Measurements from ENCODE around the gene ATP13A3. TPM values are rescaled to one million over a fixed set of nuclear protein-coding genes. Genes with fewer than 3 reads are reported as not detected.
A peak's percentile ranks its signal among the peaks of the same experiment; 100 is the strongest.

ATP13A3 gene
- total RNA-seq, 1 donor from 2014 or later = 79.2 TPM

DNA sequence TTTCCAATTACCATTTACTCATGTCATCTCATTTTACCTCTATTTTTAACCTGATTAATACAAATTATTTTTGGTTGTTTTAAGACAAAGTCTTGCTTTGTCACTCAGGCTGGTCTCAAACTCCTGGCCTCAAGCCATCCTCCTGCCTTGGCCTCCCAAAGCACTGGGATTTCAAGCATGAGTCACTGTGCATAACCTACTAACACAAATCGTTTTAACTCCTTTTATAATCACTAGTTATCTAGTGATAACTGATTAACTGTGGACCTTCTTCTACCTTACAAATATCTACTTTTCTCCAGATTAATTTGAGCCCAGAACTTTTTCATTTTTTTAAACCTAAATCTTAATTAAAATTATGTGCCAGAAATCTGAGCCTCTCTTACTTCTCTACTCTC is 4.6 kb downstream of the ATP13A3 start:
- Mint-ChIP-seq H3K4me3 (ENCODE audit: unreplicated experiment) (no peak overlapping the region), H3K27me3 (ENCODE audit: low read depth, unreplicated experiment) (no peaks in the 10 kb centered on the region), H3K4me1 (ENCODE audit: low read depth, unreplicated experiment) (peaks cover 28% of the 10 kb centered on the region), H3K27ac (ENCODE audit: unreplicated experiment) (no peak overlapping the region), H3K36me3 (ENCODE audit: low read depth, unreplicated experiment) (no peaks in the 10 kb centered on the region), H3K9me3 (ENCODE audit: unreplicated experiment) (no peaks in the 10 kb centered on the region)
- Histone ChIP-seq H3K27ac (ENCODE audit: low read depth, low read length) (peak overlapping the region; percentile 65), H4K20me1 (ENCODE audit: insufficient read depth, low read length) (peaks cover 62% of the 10 kb centered on the region), H3K79me2 (ENCODE audit: insufficient read depth, low read length) (peaks cover 91% of the 10 kb centered on the region), H3K9ac (ENCODE audit: low read length) (no peak overlapping the region), H3K27me3 (ENCODE audit: insufficient read depth, low read length) (no peaks in the 10 kb centered on the region), H3K4me2 (ENCODE audit: low read length) (peak overlapping the region; percentile 75), H3K4me1 (ENCODE audit: insufficient read depth, low read length) (peaks cover 19% of the 10 kb centered on the region), H3K9me3 (ENCODE audit: insufficient read depth, low read depth, low read length) (no peaks in the 10 kb centered on the region), H3K36me3 (ENCODE audit: insufficient read depth, low read length) (peaks cover 9% of the 10 kb centered on the region), H3K4me3 (ENCODE audit: insufficient read depth, low read depth, low read length) (no peak overlapping the region), H2AFZ (ENCODE audit: low read depth, low read length) (no peak overlapping the region)
- no peak for FAIRE-seq
- DNase-seq (ENCODE audit: low read depth) = no peak
- no peak for TF ChIP-seq CTCF (IDR thresholded peaks at IDR 0.05; ENCODE audit: insufficient read depth, low read depth, low read length)
- TF ChIP-seq EZH2 (IDR thresholded peaks at IDR 0.05; ENCODE audit: insufficient read depth, low read length) = no peak

GRCh38 chr3:194481525-194482195 is 5.1 kb downstream of the ATP13A3 start:
- Histone ChIP-seq H3K27ac (ENCODE audit: low read depth, low read length) (peak overlapping the region; percentile 65), H3K4me3 (ENCODE audit: insufficient read depth, low read depth, low read length) (peak overlapping the region; percentile 36), H3K4me2 (ENCODE audit: low read length) (peak overlapping the region; percentile 75), H2AFZ (ENCODE audit: low read depth, low read length) (no peak overlapping the region), H3K4me1 (ENCODE audit: insufficient read depth, low read length) (peaks cover 18% of the 10 kb centered on the region), H3K36me3 (ENCODE audit: insufficient read depth, low read length) (peaks cover 9% of the 10 kb centered on the region), H3K27me3 (ENCODE audit: insufficient read depth, low read length) (no peaks in the 10 kb centered on the region), H4K20me1 (ENCODE audit: insufficient read depth, low read length) (peaks cover 67% of the 10 kb centered on the region), H3K9me3 (ENCODE audit: insufficient read depth, low read depth, low read length) (no peaks in the 10 kb centered on the region), H3K9ac (ENCODE audit: low read length) (peak overlapping the region; percentile 42), H3K79me2 (ENCODE audit: insufficient read depth, low read length) (peaks cover 96% of the 10 kb centered on the region)
- no peak for FAIRE-seq
- Mint-ChIP-seq H3K27ac (ENCODE audit: unreplicated experiment) (peak overlapping the region; percentile 23), H3K36me3 (ENCODE audit: low read depth, unreplicated experiment) (no peaks in the 10 kb centered on the region), H3K27me3 (ENCODE audit: low read depth, unreplicated experiment) (no peaks in the 10 kb centered on the region), H3K9me3 (ENCODE audit: unreplicated experiment) (no peaks in the 10 kb centered on the region), H3K4me1 (ENCODE audit: low read depth, unreplicated experiment) (peaks cover 28% of the 10 kb centered on the region), H3K4me3 (ENCODE audit: unreplicated experiment) (no peak overlapping the region)
- DNase-seq (ENCODE audit: low read depth) = no peak
- TF ChIP-seq CTCF (IDR thresholded peaks at IDR 0.05; ENCODE audit: insufficient read depth, low read depth, low read length) = no peak
- no peak for TF ChIP-seq EZH2 (IDR thresholded peaks at IDR 0.05; ENCODE audit: insufficient read depth, low read length)

GRCh38 chr3:194481103-194481502 is 5.7 kb downstream of the ATP13A3 start:
- Mint-ChIP-seq H3K9me3 (ENCODE audit: unreplicated experiment) (no peaks in the 10 kb centered on the region), H3K27me3 (ENCODE audit: low read depth, unreplicated experiment) (no peaks in the 10 kb centered on the region), H3K4me3 (ENCODE audit: unreplicated experiment) (no peak overlapping the region), H3K36me3 (ENCODE audit: low read depth, unreplicated experiment) (no peaks in the 10 kb centered on the region), H3K4me1 (ENCODE audit: low read depth, unreplicated experiment) (peaks cover 28% of the 10 kb centered on the region), H3K27ac (ENCODE audit: unreplicated experiment) (peak overlapping the region; percentile 23)
- Histone ChIP-seq H3K27ac (ENCODE audit: low read depth, low read length) (peak overlapping the region; percentile 65), H3K4me2 (ENCODE audit: low read length) (peak overlapping the region; percentile 75), H3K9ac (ENCODE audit: low read length) (peak overlapping the region; percentile 54), H3K79me2 (ENCODE audit: insufficient read depth, low read length) (peaks cover 100% of the 10 kb centered on the region), H3K4me3 (ENCODE audit: insufficient read depth, low read depth, low read length) (peak overlapping the region; percentile 36), H3K27me3 (ENCODE audit: insufficient read depth, low read length) (no peaks in the 10 kb centered on the region), H3K4me1 (ENCODE audit: insufficient read depth, low read length) (peaks cover 19% of the 10 kb centered on the region), H3K36me3 (ENCODE audit: insufficient read depth, low read length) (peaks cover 9% of the 10 kb centered on the region), H2AFZ (ENCODE audit: low read depth, low read length) (no peak overlapping the region), H4K20me1 (ENCODE audit: insufficient read depth, low read length) (peaks cover 72% of the 10 kb centered on the region), H3K9me3 (ENCODE audit: insufficient read depth, low read depth, low read length) (no peaks in the 10 kb centered on the region)
- DNase-seq (ENCODE audit: low read depth) = peak; percentile 72
- no peak for FAIRE-seq
- TF ChIP-seq EZH2 (IDR thresholded peaks at IDR 0.05; ENCODE audit: insufficient read depth, low read length) = no peak
- no peak for TF ChIP-seq CTCF (IDR thresholded peaks at IDR 0.05; ENCODE audit: insufficient read depth, low read depth, low read length)
